Stimulated activated effector memory CD8-positive, alpha-beta T cell treated with anti-CD3 and anti-CD28 coated beads, Interleukin-12 subunit alpha, Interleukin-12 subunit beta, amount 100 ng/mL, for 72 hours (primary cell): ENCODE results near the gene KIT.

Source experiments
- ATAC-seq: fragments of 150-1000 bp; cut with Tn5 transposase; 2 replicates; pipeline ENCODE4 v1.10.0; 2021
- DNase-seq, 2 donors: peaks; one replicate each; pipeline ENCODE4 v3.0.0; 2021 to 2022; ENCODE audit warnings: low spot score in 2 of 2
- H3K27ac Mint-ChIP-seq: one replicate; pipeline ENCODE4 v1.8.0; 2022; ENCODE audit warnings: mild to moderate bottlenecking, mixed read lengths
- H3K36me3 Mint-ChIP-seq: one replicate; pipeline ENCODE4 v1.8.0; 2022; ENCODE audit warnings: mild to moderate bottlenecking, mixed read lengths
- H3K4me1 Mint-ChIP-seq: one replicate; pipeline ENCODE4 v1.8.0; 2022; ENCODE audit warnings: mixed read lengths
- H3K4me3 Mint-ChIP-seq: one replicate; pipeline ENCODE4 v1.8.0; 2022; ENCODE audit warnings: mild to moderate bottlenecking, mixed read lengths
- H3K9me3 Mint-ChIP-seq: one replicate; pipeline ENCODE4 v1.8.0; 2022; ENCODE audit warnings: mixed read lengths

The KIT gene

GRCh38 chr4:54654753-54655152 lies 3.0 kb upstream of the KIT start:
- Mint-ChIP-seq H3K9me3 (no peaks in the 10 kb centered on the region), H3K4me3 (no peak overlapping the region), H3K4me1 (peaks cover 6% of the 10 kb centered on the region), H3K27ac (no peak overlapping the region), H3K36me3 (no peaks in the 10 kb centered on the region)
- DNase-seq (no peak), ATAC-seq (no peak)

GRCh38 chr4:54657185-54657550 lies 589 bp upstream of the KIT start:
- H3K27ac Mint-ChIP-seq = no peak overlapping the region
- no peaks in the 10 kb centered on the region for H3K36me3 Mint-ChIP-seq
- no peaks in the 10 kb centered on the region for H3K9me3 Mint-ChIP-seq
- peak overlapping the region; percentile 76 for H3K4me3 Mint-ChIP-seq
- ATAC-seq = no peak
- H3K4me1 Mint-ChIP-seq = peaks cover 6% of the 10 kb centered on the region
- DNase-seq = no peak

GRCh38 chr4:54658252-54659093 lies 716 bp downstream of the KIT start:
- H3K4me3 Mint-ChIP-seq = peak overlapping the region; percentile 76
- DNase-seq (no peak), ATAC-seq (peak; percentile 69)
- no peak overlapping the region for H3K27ac Mint-ChIP-seq
- H3K36me3 Mint-ChIP-seq = no peaks in the 10 kb centered on the region
- no peaks in the 10 kb centered on the region for H3K9me3 Mint-ChIP-seq
- peaks cover 6% of the 10 kb centered on the region for H3K4me1 Mint-ChIP-seq

GRCh38 chr4:54659313-54659712 lies 1.6 kb downstream of the KIT start:
- Mint-ChIP-seq H3K4me1 (peaks cover 6% of the 10 kb centered on the region), H3K36me3 (no peaks in the 10 kb centered on the region), H3K4me3 (peak overlapping the region; percentile 76), H3K9me3 (no peaks in the 10 kb centered on the region), H3K27ac (no peak overlapping the region)
- DNase-seq = no peak
- no peak for ATAC-seq

GRCh38 chr4:54659749-54660535 lies 2.2 kb downstream of the KIT start:
- no peak for DNase-seq
- Mint-ChIP-seq H3K9me3 (no peaks in the 10 kb centered on the region), H3K27ac (no peak overlapping the region), H3K4me3 (peak overlapping the region; percentile 76), H3K36me3 (no peaks in the 10 kb centered on the region), H3K4me1 (peaks cover 6% of the 10 kb centered on the region)
- ATAC-seq = no peak

GRCh38 chr4:54660591-54660990 lies 2.8 kb downstream of the KIT start:
- Mint-ChIP-seq H3K36me3 (no peaks in the 10 kb centered on the region), H3K27ac (no peak overlapping the region), H3K4me3 (no peak overlapping the region), H3K4me1 (peaks cover 6% of the 10 kb centered on the region), H3K9me3 (no peaks in the 10 kb centered on the region)
- DNase-seq = no peak
- ATAC-seq = no peak

- no peaks in the 10 kb centered on the region for H3K9me3 Mint-ChIP-seq
- H3K27ac Mint-ChIP-seq = no peak overlapping the region
- no peak for ATAC-seq
- H3K4me3 Mint-ChIP-seq = no peak overlapping the region
- no peaks in the 10 kb centered on the region for H3K36me3 Mint-ChIP-seq
- H3K4me1 Mint-ChIP-seq = peaks cover 6% of the 10 kb centered on the region
- DNase-seq = no peak
Measured at GRCh38 chr4:54661169-54661568, 3.4 kb downstream of the KIT start.

- H3K36me3 Mint-ChIP-seq = no peaks in the 10 kb centered on the region
- no peak overlapping the region for H3K4me3 Mint-ChIP-seq
- H3K9me3 Mint-ChIP-seq = no peaks in the 10 kb centered on the region
- DNase-seq (no peak), ATAC-seq (no peak)
- H3K4me1 Mint-ChIP-seq = peaks cover 6% of the 10 kb centered on the region
- H3K27ac Mint-ChIP-seq = no peak overlapping the region
Measured at GRCh38 chr4:54661686-54662085, 3.9 kb downstream of the KIT start.

GRCh38 chr4:54662123-54662522 lies 4.4 kb downstream of the KIT start:
- ATAC-seq (no peak), DNase-seq (no peak)
- no peaks in the 10 kb centered on the region for H3K36me3 Mint-ChIP-seq
- no peak overlapping the region for H3K27ac Mint-ChIP-seq
- H3K9me3 Mint-ChIP-seq = no peaks in the 10 kb centered on the region
- peaks cover 6% of the 10 kb centered on the region for H3K4me1 Mint-ChIP-seq
- H3K4me3 Mint-ChIP-seq = no peak overlapping the region

- DNase-seq (no peak), ATAC-seq (no peak)
- H3K4me1 Mint-ChIP-seq = peaks cover 5% of the 10 kb centered on the region
Measured at GRCh38 chr4:54662901-54663585, 5.3 kb downstream of the KIT start.

GRCh38 chr4:54664400-54664799 lies 6.6 kb downstream of the KIT start:
- Mint-ChIP-seq H3K27ac (no peak overlapping the region), H3K36me3 (no peaks in the 10 kb centered on the region), H3K4me1 (no peaks in the 10 kb centered on the region), H3K9me3 (no peaks in the 10 kb centered on the region), H3K4me3 (no peak overlapping the region)
- DNase-seq (no peak), ATAC-seq (no peak)

More at GRCh38 chr4:54662901-54663585, 5.3 kb downstream of the KIT start:
- Mint-ChIP-seq H3K9me3 (no peaks in the 10 kb centered on the region), H3K4me3 (no peak overlapping the region), H3K27ac (no peak overlapping the region), H3K36me3 (no peaks in the 10 kb centered on the region)

- DNase-seq = no peak
- no peak overlapping the region for H3K4me3 Mint-ChIP-seq
- no peaks in the 10 kb centered on the region for H3K4me1 Mint-ChIP-seq
- H3K9me3 Mint-ChIP-seq = no peaks in the 10 kb centered on the region
- no peak for ATAC-seq
- H3K36me3 Mint-ChIP-seq = no peaks in the 10 kb centered on the region
- H3K27ac Mint-ChIP-seq = no peak overlapping the region
Measured at GRCh38 chr4:54668014-54668611, 10.4 kb downstream of the KIT start.

- H3K4me3 Mint-ChIP-seq = no peak overlapping the region
- H3K36me3 Mint-ChIP-seq = no peaks in the 10 kb centered on the region
- no peak for ATAC-seq
- no peaks in the 10 kb centered on the region for H3K4me1 Mint-ChIP-seq
- H3K9me3 Mint-ChIP-seq = no peaks in the 10 kb centered on the region
- H3K27ac Mint-ChIP-seq = no peak overlapping the region
- no peak for DNase-seq
Measured at GRCh38 chr4:54669831-54670230, 12.1 kb downstream of the KIT start.

- DNase-seq (no peak), ATAC-seq (no peak)
- Mint-ChIP-seq H3K4me1 (no peaks in the 10 kb centered on the region), H3K27ac (no peak overlapping the region), H3K36me3 (no peaks in the 10 kb centered on the region), H3K9me3 (no peaks in the 10 kb centered on the region), H3K4me3 (no peak overlapping the region)
Measured at GRCh38 chr4:54675721-54676461, 18.1 kb downstream of the KIT start.

GRCh38 chr4:54676658-54677057 lies 18.9 kb downstream of the KIT start:
- ATAC-seq = no peak
- Mint-ChIP-seq H3K9me3 (no peaks in the 10 kb centered on the region), H3K27ac (no peak overlapping the region), H3K4me1 (no peaks in the 10 kb centered on the region), H3K36me3 (no peaks in the 10 kb centered on the region), H3K4me3 (no peak overlapping the region)
- DNase-seq = no peak
